Measurements from ENCODE around the gene CBL.

GRCh38 chr11:119310682-119311052 lies 104.5 kb downstream of the CBL start:
- TF ChIP-seq CTCF (IDR thresholded peaks at IDR 0.05) (no peak), POLR2A (IDR thresholded peaks at IDR 0.05) (no peak)
